Ascending aorta (tissue), 2 donors: Measurements from ENCODE around the gene CLN5. TPM values are rescaled to one million over a fixed set of nuclear protein-coding genes. Genes with fewer than 3 reads are reported as not detected.

Source experiments
- DNase-seq, 2 donors: peaks; one replicate each; pipeline ENCODE4 v3.0.0-alpha.2; 2019; ENCODE audit warnings: low spot score in 2 of 2
- H3K27ac ChIP-seq, 2 donors: fragments of 200-600 bp; sonication (generic); one replicate each; pipeline ENCODE4 v1.5.1; 2016 to 2017; ENCODE audit warnings: mild to moderate bottlenecking in 1 of 2
- H3K27me3 ChIP-seq: fragments of 200-600 bp; sonication (generic); one replicate; pipeline ENCODE4 v1.5.1; 2017
- H3K36me3 ChIP-seq, 2 donors: fragments of 200-600 bp; sonication (generic); one replicate each; pipeline ENCODE4 v1.5.1; 2016
- H3K4me1 ChIP-seq, 2 donors: fragments of 200-600 bp; sonication (generic); one replicate each; pipeline ENCODE4 v1.5.1; 2016 to 2017; ENCODE audit warnings: mild to moderate bottlenecking in 1 of 2
- H3K4me3 ChIP-seq, 2 donors: fragments of 200-600 bp; sonication (generic); one replicate each; pipeline ENCODE4 v1.5.1; 2016 to 2017; ENCODE audit warnings: mild to moderate bottlenecking in 1 of 2
- H3K9me3 ChIP-seq, 2 donors: fragments of 200-600 bp; sonication (generic); one replicate each; pipeline ENCODE4 v1.5.1; 2016
- CTCF ChIP-seq, 3 experiments: fragments of 200-600 bp in 2 of 3; fragments of 450-650 bp in 1 of 3; sonication (generic) in 2 of 3; IDR thresholded peaks; one replicate each; pipeline ENCODE4 v1.5.1; 2016 to 2019; ENCODE audit warnings: antibody characterized with exemption in 3 of 3, mild to moderate bottlenecking in 1 of 3, moderate library complexity in 1 of 3
- intact Hi-C: fragments of 100-400 bp; cut with DNase I; formaldehyde crosslinking; loops from one replicate; pipeline ENCODE4 v1.15.1; 2023
- total RNA-seq: library from RNA; depleted of rRNA; stranded (reverse); fragments of >200 nt; gene quantifications from one replicate; pipeline ENCODE4 v1.1.0, GENCODE V29; 2016

The CLN5 gene
- total RNA-seq, 1 donor from 2014 or later = 2.0 TPM

- H3K27me3 ChIP-seq = no peaks in the 10 kb centered on the region
- peaks cover 0 to 19% of the 10 kb centered on the region in 2 donors for H3K36me3 ChIP-seq
- no peak for TF ChIP-seq CTCF (IDR thresholded peaks at IDR 0.05)
- H3K4me3 ChIP-seq = peak overlapping the region; percentile 68 to 75
- no peaks in the 10 kb centered on the region for H3K9me3 ChIP-seq
- intact Hi-C loops = loop anchor here (1.0 to 10.0 kb wide), 3 partner anchors 35 to 1118 kb away; partner anchors contain the start of genes FBXL3 and KCTD12
- DNase-seq = no peak
- H3K4me1 ChIP-seq = peaks cover 0 to 9% of the 10 kb centered on the region in 2 donors
- H3K27ac ChIP-seq = peak overlapping the region; percentile 80 to 93
Observed at GRCh38 chr13:76992548-76993001, 694 bp downstream of the CLN5 start.

GRCh38 chr13:76993021-76993420 is 1.1 kb downstream of the CLN5 start:
- intact Hi-C loops = loop anchor here (5.0 to 10.0 kb wide), 2 partner anchors 106 to 1118 kb away; partner anchors contain the start of gene KCTD12

GRCh38 chr13:76993473-76993872 is 1.6 kb downstream of the CLN5 start:
- peaks cover 0 to 26% of the 10 kb centered on the region in 2 donors for H3K36me3 ChIP-seq
- no peak for TF ChIP-seq CTCF (IDR thresholded peaks at IDR 0.05)
- peak overlapping the region; percentile 68 to 75 for H3K4me3 ChIP-seq
- no peaks in the 10 kb centered on the region for H3K9me3 ChIP-seq
- no peaks in the 10 kb centered on the region for H3K27me3 ChIP-seq
- no peak for DNase-seq
- H3K27ac ChIP-seq = peak overlapping the region; percentile 80 to 93
- intact Hi-C loops = loop anchor here (5.0 to 10.0 kb wide), 2 partner anchors 106 to 1119 kb away; partner anchors contain the start of gene KCTD12
- peaks cover 0 to 9% of the 10 kb centered on the region in 2 donors for H3K4me1 ChIP-seq

More at GRCh38 chr13:76993021-76993420, 1.1 kb downstream of the CLN5 start:
- Histone ChIP-seq H3K4me3 (peak overlapping the region; percentile 68 to 75), H3K36me3 (peaks cover 0 to 22% of the 10 kb centered on the region in 2 donors), H3K27me3 (no peaks in the 10 kb centered on the region), H3K27ac (peak overlapping the region; percentile 80 to 93), H3K4me1 (peaks cover 0 to 9% of the 10 kb centered on the region in 2 donors), H3K9me3 (no peaks in the 10 kb centered on the region)
- DNase-seq = no peak
- no peak for TF ChIP-seq CTCF (IDR thresholded peaks at IDR 0.05)

- H3K27ac ChIP-seq = peak overlapping the region in 1 of 2 donors; percentile 80
- H3K4me3 ChIP-seq = no peak overlapping the region
- no peak for DNase-seq
- H3K4me1 ChIP-seq = peaks cover 0 to 9% of the 10 kb centered on the region in 2 donors
- intact Hi-C loops = loop anchor here (5.0 to 10.0 kb wide), 2 partner anchors 107 to 1119 kb away; partner anchors contain the start of gene KCTD12
- H3K36me3 ChIP-seq = peaks cover 2 to 34% of the 10 kb centered on the region in 2 donors
- no peaks in the 10 kb centered on the region for H3K9me3 ChIP-seq
- TF ChIP-seq CTCF (IDR thresholded peaks at IDR 0.05) = no peak
- H3K27me3 ChIP-seq = no peaks in the 10 kb centered on the region
Observed at GRCh38 chr13:76994281-76994680, 2.4 kb downstream of the CLN5 start.

GRCh38 chr13:77000475-77000874 is 8.6 kb downstream of the CLN5 start:
- intact Hi-C loops = no loop called here
- Histone ChIP-seq H3K27me3 (no peaks in the 10 kb centered on the region), H3K36me3 (peaks cover 18 to 56% of the 10 kb centered on the region in 2 donors), H3K27ac (no peak overlapping the region), H3K4me3 (no peak overlapping the region), H3K9me3 (no peaks in the 10 kb centered on the region), H3K4me1 (peaks cover 0 to 13% of the 10 kb centered on the region in 2 donors)
- no peak for DNase-seq
- no peak for TF ChIP-seq CTCF (IDR thresholded peaks at IDR 0.05)
